ENCODE results near the gene FBXL19.

FBXL19 gene

GRCh38 chr16:30912794-30913412, 10.5 kb upstream of the FBXL19 start:
- in situ Hi-C loops (cut with MboI; ENCODE audit: low sequenced_read_pairs, unreplicated experiment): no loop called here
- TF ChIP-seq CTCF (IDR thresholded peaks at IDR 0.05; ENCODE audit: borderline replicate concordance, control extremely low read depth, extremely low read depth, insufficient read depth, missing control alignments): no peak
- no peak for DNase-seq (ENCODE audit: low spot score)

- DNase-seq (ENCODE audit: low spot score): no peak
- TF ChIP-seq CTCF (IDR thresholded peaks at IDR 0.05; ENCODE audit: borderline replicate concordance, control extremely low read depth, extremely low read depth, insufficient read depth, missing control alignments): no peak
- in situ Hi-C loops (cut with MboI; ENCODE audit: low sequenced_read_pairs, unreplicated experiment): no loop called here
Observed at GRCh38 chr16:30914830-30915229, 8.5 kb upstream of the FBXL19 start.

GRCh38 chr16:30918614-30919013, 4.8 kb upstream of the FBXL19 start:
- no peak for TF ChIP-seq CTCF (IDR thresholded peaks at IDR 0.05; ENCODE audit: borderline replicate concordance, control extremely low read depth, extremely low read depth, insufficient read depth, missing control alignments)
- DNase-seq (ENCODE audit: low spot score): no peak
- in situ Hi-C loops (cut with MboI; ENCODE audit: low sequenced_read_pairs, unreplicated experiment): no loop called here

- in situ Hi-C loops (cut with MboI; ENCODE audit: low sequenced_read_pairs, unreplicated experiment): no loop called here
- no peak for DNase-seq (ENCODE audit: low spot score)
- no peak for TF ChIP-seq CTCF (IDR thresholded peaks at IDR 0.05; ENCODE audit: borderline replicate concordance, control extremely low read depth, extremely low read depth, insufficient read depth, missing control alignments)
Observed at GRCh38 chr16:30920891-30921290, 2.5 kb upstream of the FBXL19 start.

- no peak for TF ChIP-seq CTCF (IDR thresholded peaks at IDR 0.05; ENCODE audit: borderline replicate concordance, control extremely low read depth, extremely low read depth, insufficient read depth, missing control alignments)
- no peak for DNase-seq (ENCODE audit: low spot score)
- in situ Hi-C loops (cut with MboI; ENCODE audit: low sequenced_read_pairs, unreplicated experiment): no loop called here
Observed at GRCh38 chr16:30921459-30921747, 2.0 kb upstream of the FBXL19 start.

GRCh38 chr16:30921748-30922419, 1.5 kb upstream of the FBXL19 start:
- TF ChIP-seq CTCF (IDR thresholded peaks at IDR 0.05; ENCODE audit: borderline replicate concordance, control extremely low read depth, extremely low read depth, insufficient read depth, missing control alignments): peak; percentile 83
- in situ Hi-C loops (cut with MboI; ENCODE audit: low sequenced_read_pairs, unreplicated experiment): no loop called here
- DNase-seq (ENCODE audit: low spot score): peak; percentile 80
